Caki2 (cell line): Measurements from ENCODE around the gene SPSB3. TPM values are rescaled to one million over a fixed set of nuclear protein-coding genes. Genes with fewer than 3 reads are reported as not detected.

ENCODE experiments used
- DNase-seq: peaks from one replicate; pipeline ENCODE4 v3.0.0-alpha.2; 2015; ENCODE audit warnings: low read depth
- in situ Hi-C: cut with HindIII; loops from 2 replicates; pipeline ENCODE4 v1.10.0; 2016; ENCODE audit warnings: low sequenced_read_pairs, low pct_unique_long_range_greater_than_20kb, mixed read lengths
- total RNA-seq: library from RNA; depleted of rRNA; stranded (reverse); fragments of >200 nt; shearing (Covaris generic); gene quantifications from 2 replicates; pipeline ENCODE4 v1.2.3, GENCODE V29; 2014; ENCODE audit warnings: low replicate concordance

The SPSB3 gene
- total RNA-seq, 1 experiment from 2014 or later: 87.3 TPM

DNA sequence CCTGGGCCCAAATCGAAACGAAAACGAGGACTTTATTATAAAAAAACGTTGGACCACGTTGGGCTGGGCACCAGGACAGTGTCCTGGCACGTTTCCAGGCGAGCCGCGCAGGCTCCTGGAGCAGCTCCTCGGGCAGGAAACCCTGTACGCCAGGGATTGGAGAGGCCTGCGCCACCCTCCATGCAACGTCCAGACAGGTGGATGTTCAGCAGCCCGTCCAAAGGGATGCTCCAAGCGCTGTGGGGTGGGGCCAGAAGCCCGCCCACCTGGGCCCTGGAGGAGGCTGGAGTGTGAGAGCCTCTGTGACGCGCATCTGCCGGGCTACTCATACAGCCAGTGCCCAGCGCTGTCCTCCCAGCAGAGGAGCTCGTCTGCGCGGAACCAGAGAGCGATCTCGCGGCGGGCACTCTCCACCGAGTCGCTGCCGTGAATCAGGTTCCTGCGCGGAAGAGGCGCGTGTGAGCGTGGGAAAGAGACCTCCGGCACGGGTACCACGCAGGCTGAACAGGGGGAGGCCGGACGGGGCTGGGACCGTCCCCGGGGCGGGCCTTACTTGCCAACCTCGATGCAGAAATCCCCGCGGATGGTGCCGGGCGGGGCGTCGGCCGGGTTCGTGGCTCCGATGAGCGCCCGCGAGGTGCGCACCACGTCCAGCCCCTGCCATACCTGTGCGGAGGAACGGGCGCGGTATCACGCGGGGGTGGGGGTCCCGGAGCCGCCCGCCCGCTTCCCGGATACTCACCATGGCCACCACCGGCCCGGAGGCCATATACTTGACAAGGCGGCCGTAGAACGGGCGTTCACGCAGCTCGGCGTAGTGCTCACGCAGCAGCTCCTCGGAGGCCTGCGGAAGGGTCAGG lies 11.8 kb downstream of the SPSB3 start:
- DNase-seq: peak; percentile 75
- in situ Hi-C loops: no loop called here

DNA sequence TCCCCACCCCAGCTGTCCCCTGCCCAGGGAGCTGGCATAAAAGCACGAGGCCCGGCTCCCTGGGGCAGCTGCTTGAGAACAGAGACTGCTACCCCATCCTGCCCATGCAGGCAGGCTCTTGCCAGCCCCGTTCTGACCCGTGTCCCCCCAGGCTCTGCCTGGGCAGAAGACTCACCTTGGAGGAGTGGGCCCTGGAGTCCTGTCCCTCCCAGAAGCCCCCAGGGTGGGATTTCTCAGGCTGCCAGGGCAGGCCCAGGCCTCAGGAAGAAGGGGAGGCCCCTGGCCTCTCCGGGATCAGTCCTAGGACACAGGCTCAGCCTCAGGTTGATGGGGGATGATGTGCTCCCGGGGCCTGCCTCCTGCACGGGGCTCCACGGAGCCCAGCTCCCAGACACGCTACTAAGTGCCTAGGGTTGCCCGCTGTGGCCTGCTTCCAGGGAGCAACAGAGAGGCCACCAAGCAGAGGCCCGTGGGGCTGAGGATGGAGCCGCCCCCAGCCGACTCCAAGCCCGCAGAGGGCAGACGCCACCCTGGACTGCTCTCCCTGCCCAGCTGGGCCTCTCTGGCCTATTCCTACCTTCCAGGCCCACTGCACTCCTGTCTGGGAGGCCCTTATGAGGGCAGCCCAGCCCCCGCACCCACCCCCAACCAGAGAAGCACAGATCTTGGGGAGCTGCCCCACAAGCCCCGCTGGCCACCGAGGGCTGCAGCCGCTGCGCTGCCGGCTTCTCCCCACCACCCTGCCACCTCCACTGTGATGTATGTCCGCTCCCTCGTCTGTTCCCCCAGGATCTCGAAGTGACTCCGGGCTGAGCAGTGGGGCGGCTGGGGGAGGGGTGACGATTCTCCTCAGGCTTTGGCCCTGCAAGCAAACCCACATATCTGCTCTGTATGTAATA lies 12.7 kb downstream of the SPSB3 start:
- no peak for DNase-seq
- in situ Hi-C loops: no loop called here

GRCh38 chr16:1768767-1769401 lies 13.5 kb downstream of the SPSB3 start:
- DNase-seq: no peak
- in situ Hi-C loops: no loop called here

GRCh38 chr16:1768061-1768766 lies 14.2 kb downstream of the SPSB3 start:
- DNase-seq: no peak

DNA sequence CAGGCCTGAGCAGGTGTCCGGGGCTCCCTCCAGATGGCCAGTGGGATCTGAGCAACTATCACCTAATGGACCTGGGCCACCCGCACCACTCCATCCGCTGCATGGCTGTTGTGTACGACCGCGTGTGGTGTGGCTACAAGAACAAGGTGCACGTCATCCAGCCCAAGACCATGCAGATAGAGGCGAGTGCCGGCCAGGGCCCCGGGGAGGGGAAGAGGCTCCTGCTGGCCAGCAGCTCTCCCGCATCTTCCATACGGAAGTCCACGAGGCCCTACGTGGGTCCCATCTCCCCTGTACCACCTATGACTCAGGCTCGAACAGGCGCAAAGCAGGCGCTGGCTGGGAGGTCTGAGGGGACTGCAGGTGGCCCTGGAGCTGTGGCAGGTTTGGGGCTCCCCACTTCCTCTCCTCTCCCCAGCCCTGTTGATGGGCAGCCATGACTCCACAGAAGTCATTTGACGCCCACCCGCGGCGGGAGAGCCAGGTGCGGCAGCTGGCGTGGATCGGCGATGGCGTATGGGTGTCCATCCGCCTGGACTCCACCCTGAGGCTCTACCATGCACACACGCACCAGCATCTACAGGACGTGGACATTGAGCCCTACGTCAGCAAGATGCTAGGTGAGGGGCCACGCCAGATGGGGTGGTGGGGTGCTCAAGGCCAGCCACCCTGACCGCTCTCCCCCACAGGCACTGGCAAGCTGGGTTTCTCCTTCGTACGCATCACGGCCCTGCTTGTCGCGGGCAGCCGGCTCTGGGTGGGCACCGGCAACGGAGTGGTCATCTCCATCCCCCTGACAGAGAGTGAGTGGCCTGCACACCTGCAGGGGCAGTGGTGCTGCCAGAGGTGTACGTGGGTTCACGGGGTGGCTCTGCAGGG lies 15.0 kb downstream of the SPSB3 start:
- in situ Hi-C loops: no loop called here
- DNase-seq: no peak

More at GRCh38 chr16:1768061-1768766, 14.2 kb downstream of the SPSB3 start:
- in situ Hi-C loops: no loop called here

GRCh38 chr16:1766701-1767100 lies 15.7 kb downstream of the SPSB3 start:
- DNase-seq: no peak
- in situ Hi-C loops: no loop called here

DNA sequence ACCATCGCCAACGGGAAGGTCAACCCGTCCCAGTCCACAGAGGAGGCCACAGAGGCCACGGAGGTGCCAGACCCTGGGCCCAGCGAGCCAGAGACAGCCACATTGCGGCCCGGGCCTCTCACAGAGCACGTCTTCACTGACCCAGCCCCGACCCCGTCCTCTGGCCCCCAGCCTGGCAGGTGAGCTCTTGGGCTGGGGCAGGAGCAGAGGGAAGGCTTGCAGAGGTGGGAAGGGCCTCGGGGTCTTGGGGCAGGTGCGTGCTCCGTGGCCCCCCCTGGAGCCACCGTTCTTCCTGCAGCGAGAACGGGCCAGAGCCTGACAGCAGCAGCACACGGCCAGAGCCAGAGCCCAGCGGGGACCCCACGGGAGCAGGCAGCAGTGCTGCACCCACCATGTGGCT lies 16.1 kb downstream of the SPSB3 start:
- in situ Hi-C loops: no loop called here
- no peak for DNase-seq

- DNase-seq: no peak
- in situ Hi-C loops: no loop called here
Observed at GRCh38 chr16:1765826-1766225, 16.5 kb downstream of the SPSB3 start.

- in situ Hi-C loops: no loop called here
- DNase-seq: no peak
Observed at GRCh38 chr16:1764971-1765370, 17.4 kb downstream of the SPSB3 start.

DNA sequence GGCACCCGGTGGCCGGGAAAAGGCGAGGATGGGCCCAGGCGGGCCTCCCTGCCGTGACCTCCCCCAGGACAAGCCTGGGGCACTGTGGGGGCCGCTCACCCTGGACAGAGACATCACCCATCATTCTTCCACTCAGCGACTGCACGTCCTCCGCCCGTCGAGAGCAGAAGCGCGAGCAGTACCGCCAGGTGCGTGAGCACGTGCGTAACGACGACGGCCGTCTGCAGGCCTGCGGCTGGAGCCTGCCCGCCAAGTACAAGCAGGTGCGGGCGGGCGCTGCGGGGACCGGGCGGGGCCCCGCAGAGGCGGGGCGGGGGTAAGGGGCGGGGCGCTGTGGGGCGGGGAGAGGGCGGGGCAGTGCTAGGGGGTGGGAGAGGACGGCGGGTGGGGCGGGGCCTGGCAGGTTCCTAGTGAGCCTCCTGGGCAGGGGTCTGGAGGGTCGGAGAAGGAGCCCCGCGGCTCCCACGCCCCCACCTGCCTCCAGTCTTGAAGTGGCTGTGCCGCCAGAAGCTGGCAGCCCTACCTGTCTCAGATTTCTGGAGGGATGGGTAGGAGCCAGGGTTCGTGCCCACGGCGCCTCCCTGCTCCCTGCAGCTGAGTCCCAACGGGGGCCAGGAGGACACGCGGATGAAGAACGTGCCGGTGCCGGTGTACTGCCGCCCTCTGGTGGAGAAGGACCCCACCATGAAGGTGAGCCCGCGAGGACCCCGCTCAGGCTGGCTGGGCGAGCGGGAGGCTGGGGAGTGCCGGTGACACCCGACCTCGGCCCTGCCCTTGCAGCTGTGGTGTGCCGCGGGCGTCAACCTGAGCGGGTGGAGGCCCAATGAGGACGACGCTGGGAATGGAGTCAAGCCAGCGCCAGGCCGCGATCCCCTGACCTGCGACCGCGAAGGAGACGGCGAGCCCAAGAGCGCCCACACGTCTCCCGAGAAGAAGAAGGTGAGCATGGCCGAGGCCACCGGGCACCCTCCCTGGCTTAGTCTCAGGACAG lies 18.6 kb downstream of the SPSB3 start:
- in situ Hi-C loops: no loop called here

GRCh38 chr16:1762879-1763520 lies 19.4 kb downstream of the SPSB3 start:
- in situ Hi-C loops: no loop called here
- DNase-seq: no peak

More for the DNA sequence above, 18.6 kb downstream of the SPSB3 start:
- DNase-seq: no peak

- in situ Hi-C loops: no loop called here
- no peak for DNase-seq
Observed at GRCh38 chr16:1762196-1762878, 20.0 kb downstream of the SPSB3 start.

DNA sequence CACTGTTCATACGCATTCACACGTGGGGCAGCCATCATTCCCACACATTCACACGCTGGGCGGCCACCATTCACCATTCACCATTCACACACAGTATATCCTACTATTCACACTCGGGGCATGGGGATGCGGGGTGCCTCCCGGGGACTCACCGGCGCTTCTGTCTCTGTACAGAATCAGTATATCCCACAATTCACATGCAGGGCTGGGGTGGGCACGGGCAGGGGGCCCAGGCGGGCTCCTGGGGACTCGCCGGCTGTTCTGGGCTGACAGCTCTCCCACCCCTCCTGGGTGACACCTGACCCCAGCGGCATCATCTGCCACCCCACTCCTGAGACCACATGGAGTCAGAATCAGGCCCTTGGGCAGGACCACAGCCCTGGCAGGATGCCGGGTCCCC lies 20.6 kb downstream of the SPSB3 start:
- in situ Hi-C loops: no loop called here
- DNase-seq: no peak

DNA sequence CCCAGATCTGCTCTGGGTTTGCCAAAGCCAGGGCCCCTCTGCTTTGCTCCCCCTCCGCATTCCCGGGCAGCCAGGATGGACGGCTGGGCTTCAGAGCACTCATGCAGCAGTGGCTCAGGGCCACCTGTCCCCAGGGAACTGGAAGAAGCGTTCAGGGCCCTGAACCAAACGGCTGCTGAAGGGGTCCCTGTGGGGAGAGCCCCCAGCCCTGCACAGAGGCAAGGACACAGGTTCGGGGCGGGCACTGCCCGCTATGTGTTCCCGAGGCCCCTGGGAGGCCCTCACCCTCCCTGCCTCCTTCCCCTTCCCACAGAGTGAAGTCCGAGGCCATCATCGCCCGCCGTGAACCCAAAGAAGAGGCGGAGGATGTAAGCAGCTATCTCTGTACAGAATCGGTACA lies 21.5 kb downstream of the SPSB3 start:
- in situ Hi-C loops: no loop called here
- no peak for DNase-seq

GRCh38 chr16:1759511-1759910 lies 22.9 kb downstream of the SPSB3 start:
- in situ Hi-C loops: no loop called here
- DNase-seq: no peak
